Right forelimb (tissue), 1 donor: ENCODE measurements around the gene TINAG.

Source experiments
- DNase-seq: peaks from one replicate; pipeline ENCODE4 v3.0.0-alpha.2; 2018

The TINAG gene

DNA sequence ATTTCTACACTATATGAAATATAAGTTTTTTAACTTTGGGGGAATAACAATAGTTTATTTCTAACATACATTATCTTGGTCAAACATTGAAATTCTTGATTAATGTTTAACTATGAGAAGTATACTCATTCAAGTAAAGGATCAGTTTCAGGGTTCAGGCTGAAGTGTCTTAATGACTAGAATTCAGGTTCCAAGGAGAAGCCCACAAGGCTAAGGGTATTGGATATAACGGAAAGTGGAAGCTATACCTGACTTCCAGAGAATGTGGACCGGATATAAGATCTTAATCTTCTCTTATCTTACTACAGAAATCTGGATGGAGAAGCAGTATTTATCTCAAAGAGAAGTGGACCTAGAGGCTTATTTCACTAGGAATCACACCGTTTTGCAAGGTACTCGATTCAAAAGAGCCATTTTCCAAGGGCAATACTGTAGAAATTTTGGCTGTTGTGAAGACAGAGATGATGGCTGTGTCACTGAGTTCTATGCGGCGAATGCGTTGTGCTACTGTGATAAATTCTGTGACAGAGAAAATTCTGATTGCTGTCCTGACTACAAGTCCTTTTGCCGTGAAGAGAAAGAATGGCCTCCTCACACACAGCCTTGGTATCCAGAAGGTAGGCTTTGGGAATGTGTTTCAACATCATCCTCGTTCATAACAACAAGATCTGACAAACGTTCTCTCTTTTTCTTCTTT, at the start of gene TINAG:
TSS of gene TINAG (plus strand) at position 153 of the 697 bp plus-strand sequence. CDS start at position 263, 110 bp downstream.
- no peak for DNase-seq

DNA sequence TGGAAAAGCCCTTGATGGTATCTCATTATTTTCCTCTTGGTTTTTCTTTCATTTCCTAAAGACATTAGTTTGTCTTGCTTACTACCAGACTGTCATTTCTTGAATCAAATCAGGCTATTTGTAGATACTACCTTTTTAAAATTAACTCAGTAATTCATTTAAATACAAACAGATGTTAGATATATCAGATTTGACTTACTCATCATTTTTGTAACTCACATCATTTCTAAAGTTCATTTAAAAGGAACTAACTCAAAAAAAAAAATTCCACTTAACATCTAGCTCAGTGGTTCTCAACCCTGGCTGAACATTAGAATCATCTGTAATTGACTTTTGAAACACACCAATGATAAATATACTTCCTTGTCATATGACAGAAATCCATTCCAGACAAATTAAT, 48.2 kb upstream of the TINAG start:
- no peak for DNase-seq

- DNase-seq = no peak
Measured at GRCh38 chr6:54262499-54262898, 45.7 kb upstream of the TINAG start.

DNA sequence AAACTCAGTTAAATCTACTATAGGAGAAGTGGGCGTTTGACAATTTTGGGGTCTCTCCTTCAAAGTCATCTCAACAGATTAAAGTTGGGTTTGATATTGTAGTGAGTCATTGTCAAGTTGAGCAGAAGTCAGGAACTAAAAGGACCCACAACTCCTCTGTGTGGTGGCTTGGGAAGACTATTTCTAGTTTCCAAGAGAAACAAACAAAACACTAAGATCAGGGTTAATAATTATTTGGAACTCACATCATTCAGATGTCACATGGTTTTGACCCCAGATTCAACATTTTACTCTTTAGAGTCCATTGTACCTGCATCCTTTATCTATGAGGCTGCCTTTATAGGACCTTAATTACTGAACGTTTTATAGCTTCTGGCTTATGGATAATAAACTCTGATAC, 45.3 kb upstream of the TINAG start:
- no peak for DNase-seq

DNA sequence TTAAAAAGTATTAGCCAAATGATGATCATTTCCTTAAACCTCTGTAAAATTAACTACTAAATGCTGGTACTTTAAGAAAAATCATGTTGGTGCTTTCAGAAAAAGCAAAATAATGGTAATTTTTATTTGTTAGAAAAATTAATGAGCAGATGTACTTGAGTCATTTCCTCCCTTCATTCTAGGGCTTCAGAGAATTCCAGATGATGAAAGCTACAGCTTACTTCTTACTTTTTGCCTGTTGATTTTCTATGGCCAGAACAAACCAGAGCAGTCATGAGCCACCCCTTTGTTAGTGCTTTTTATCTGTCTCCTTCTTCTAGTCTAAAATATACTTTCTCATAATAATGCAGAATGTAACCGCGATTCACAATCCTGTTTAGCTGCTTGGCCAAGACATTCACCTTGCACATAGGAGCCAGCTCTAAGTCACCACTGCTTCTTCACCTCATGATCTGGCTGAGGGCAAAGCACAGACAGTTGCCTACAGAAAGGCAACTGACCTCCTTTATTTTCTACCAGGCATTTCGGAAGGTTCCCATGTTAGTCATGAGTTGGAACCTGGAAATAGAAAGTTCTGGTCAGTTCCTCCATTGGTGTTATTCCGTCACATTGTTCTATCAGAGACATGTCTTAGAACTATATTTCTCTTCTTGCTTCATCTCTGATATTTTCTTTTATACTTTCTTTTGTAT, 43.5 kb upstream of the TINAG start:
- DNase-seq = no peak

DNA sequence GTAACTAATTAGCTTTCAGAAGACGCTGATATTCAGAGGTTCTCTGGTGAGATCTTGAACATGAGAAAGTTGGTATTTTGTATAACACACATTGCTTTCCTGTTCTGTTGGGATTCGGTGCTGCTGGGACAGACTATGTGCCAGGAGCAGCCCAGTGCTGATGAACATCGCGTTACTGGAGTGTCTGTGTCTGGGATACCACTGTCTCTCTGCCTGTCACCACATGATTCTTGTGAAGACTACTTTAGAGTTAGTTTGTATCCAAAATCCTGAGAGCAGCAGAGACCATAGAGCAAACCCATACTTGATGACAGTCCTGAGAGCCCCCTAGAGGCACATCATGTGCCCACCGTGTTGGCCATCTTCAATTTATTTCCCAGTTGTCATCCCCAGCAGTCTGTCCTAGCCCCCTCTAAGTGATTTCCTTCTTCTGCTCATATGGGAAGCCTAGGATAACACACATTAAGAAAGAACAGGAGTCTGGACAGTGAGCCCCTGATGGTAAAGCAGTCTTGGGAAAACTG, 41.8 kb upstream of the TINAG start:
- DNase-seq = no peak

GRCh38 chr6:54267798-54268197, 40.4 kb upstream of the TINAG start:
- DNase-seq = no peak

GRCh38 chr6:54273214-54273820, 34.9 kb upstream of the TINAG start:
- DNase-seq = no peak

GRCh38 chr6:54274383-54274782, 33.9 kb upstream of the TINAG start:
- DNase-seq = no peak

GRCh38 chr6:54282186-54282585, 26.1 kb upstream of the TINAG start:
- no peak for DNase-seq

DNA sequence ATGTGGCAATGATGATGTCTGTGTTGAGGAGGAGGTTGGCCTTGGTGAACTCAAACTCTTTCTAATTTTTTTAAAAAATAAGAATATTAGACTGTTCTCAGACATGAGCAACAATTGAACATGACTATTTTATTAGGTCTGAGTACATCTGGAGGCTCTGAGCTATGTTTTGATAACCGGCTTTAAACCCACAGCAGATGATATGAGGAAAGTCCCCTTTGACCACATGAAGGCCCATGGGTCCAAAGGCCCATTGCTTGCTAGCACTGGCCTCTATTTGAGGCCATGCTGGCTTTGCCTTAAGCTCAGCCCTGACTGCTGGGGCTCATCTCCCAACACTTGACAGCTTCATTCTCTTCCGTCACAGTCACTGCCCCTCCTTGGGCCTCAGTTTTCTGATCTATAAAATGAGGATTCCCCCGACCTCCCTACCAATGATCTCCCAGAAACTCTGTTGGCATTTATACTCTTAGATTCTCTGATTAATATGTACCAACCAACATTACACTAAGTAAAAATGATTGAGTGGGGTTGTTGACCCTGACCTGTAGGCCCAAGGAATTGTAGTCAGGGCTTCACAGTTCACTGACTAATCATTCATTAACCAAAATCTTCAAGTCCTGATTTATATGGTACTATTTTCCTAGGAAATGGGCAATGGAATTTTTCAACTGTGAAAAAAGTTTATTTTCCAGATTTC, 23.9 kb upstream of the TINAG start:
- no peak for DNase-seq

GRCh38 chr6:54285595-54285994, 22.6 kb upstream of the TINAG start:
- no peak for DNase-seq

- no peak for DNase-seq
Measured at GRCh38 chr6:54286141-54286540, 22.1 kb upstream of the TINAG start.

DNA sequence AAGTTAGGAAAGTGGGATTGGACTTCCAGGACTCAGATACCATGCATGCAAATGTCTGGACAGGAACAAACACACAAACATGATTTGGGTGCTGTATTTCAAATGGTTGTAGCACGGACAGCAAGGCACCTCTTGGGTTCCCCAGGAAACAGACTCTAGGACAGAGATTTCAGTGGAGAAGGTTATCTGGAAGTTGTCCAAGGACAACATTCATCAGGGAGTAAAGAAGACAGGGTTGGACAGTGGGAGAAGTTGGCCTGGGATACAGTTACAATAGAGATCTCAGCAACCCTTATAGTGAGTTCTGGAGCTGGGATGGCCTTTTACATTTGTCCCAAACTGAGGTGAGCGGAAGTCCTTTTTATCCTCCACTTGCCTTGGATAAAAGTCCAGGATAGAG, 19.8 kb upstream of the TINAG start:
- DNase-seq = no peak

GRCh38 chr6:54289426-54289825, 18.8 kb upstream of the TINAG start:
- no peak for DNase-seq

GRCh38 chr6:54291146-54291545, 17.1 kb upstream of the TINAG start:
- DNase-seq = no peak

GRCh38 chr6:54291738-54292137, 16.5 kb upstream of the TINAG start:
- DNase-seq = no peak

DNA sequence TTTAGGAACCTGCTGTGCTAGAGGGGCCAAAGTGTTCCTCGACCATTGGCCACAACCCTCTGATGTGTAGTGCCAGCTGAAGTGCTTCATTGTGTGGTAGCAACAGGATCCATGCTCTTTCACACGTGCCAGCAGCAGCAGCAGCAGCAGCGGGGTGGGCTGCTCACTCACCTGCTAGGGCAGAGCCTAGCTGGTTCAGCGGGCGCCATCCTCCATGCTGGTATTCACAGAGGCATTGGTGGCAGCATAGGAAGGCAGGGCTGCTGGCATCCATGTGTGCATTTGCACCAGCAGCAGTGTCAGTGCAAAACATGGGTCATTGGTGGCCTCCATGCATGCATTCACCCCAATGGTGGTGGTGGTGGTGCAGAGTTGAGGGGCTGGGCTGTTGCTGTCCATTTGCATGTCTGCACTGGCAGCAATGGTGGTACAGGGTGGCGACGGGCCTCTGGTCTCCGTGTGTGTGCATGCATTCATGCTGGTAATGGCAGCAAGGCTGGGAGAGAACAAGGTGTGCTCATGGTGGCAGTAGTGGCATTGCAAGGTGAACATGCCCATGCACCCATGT, 13.2 kb upstream of the TINAG start:
- DNase-seq = no peak

DNA sequence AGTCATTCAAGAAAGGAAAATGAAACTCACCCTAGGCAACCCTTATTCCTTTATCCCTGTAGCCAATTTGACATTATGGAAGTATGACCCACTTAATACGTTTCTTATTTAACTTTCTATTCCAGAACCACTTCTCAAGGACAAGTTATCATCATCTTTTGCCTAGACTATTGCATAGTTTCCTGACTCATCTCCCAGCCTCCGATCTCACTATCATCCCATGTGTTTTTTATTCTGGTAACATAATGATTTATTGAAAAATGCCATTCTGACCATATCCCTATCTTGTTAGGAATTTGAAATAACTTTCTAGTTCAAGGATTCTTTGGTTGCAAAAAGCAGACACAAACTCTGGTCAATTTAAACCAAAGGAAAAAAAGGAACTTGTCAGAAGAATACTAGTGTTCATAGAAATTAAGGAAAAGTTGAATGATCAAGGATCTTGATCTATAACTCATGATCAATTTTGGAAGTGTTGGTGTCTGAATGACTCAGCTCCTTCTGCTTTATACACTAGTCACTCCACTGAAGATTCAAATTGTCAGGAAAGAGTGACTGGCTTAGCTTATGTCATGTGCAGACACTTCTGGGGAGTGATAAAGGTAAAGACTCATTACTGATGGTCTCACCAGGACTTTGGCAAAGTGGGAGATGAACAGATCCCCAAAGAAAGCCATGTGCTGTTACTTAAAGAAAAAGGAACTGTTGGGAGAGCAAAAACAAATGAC, 8.5 kb upstream of the TINAG start:
- DNase-seq = no peak

GRCh38 chr6:54301770-54302169, 6.5 kb upstream of the TINAG start:
- no peak for DNase-seq

GRCh38 chr6:54307439-54307910, 766 bp upstream of the TINAG start:
- DNase-seq = no peak

DNA sequence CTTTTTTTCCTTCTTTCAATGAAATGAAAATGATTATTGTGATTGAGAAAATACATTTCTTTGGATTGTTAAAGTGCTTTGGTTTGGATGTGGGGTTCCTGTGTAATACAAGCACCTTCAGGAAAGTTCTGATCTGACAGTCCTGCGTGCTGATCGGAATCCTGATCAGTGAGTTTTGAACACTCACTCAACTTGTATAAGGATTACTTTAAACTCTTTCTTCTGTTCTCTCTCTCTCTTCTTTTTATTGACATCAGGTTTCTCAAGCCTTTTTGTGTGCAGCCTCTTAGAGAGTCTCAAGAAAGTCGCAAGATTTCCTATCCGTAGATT, 710 bp downstream of the TINAG start:
- DNase-seq = no peak
